ENCODE results near the gene RIMKLB.

The RIMKLB gene

DNA sequence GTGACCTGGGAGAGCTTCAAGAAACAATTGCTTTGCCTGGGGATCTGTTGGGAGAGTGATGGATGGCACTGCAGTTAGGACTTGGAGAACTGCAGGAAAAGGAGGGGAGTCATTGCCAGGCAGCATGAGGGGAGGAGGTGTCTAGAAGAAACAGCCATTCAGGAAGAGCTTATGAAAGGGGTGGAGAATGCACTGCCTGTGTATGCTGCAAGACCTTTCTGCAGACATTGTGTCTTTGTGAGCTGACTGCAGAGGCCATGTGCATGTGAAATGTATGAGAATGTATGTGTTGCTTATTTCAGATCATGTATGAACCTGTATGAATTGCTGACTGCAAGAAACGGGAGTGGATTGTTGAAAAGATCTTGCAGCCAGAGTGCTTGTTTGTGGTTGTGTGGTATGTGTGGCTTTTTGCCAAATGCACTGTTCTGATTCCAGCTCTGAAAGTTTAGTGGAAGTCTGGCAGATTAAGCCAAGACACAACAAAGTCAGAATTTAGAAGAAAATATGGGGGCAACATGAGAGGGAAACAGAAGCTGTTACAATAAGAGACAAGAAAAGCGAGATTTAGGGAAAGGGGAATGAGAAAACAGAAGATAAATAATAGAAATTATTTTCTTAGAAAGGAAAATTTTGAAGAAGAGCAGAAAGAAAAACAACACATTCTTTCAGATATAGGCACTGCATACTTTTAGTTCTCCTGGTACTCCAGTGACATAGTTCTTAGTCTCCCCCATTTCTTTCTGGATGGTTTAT, 9.8 kb upstream of the RIMKLB start:
- no peaks in the 10 kb centered on the region for H3K36me3 ChIP-seq (ENCODE audit: control insufficient read depth, insufficient read depth, low read length)
- H3K79me2 ChIP-seq, result no peaks in the 10 kb centered on the region
- H3K27me3 ChIP-seq (ENCODE audit: control insufficient read depth, insufficient read depth, low read length), result no peaks in the 10 kb centered on the region
- H3K4me1 ChIP-seq, result peaks cover 36% of the 10 kb centered on the region
- no peaks in the 10 kb centered on the region for H3K9me3 ChIP-seq (ENCODE audit: control insufficient read depth, low read length)
- peak overlapping the region; percentile 92 for H3K27ac ChIP-seq
- TF ChIP-seq, protein P1, sequence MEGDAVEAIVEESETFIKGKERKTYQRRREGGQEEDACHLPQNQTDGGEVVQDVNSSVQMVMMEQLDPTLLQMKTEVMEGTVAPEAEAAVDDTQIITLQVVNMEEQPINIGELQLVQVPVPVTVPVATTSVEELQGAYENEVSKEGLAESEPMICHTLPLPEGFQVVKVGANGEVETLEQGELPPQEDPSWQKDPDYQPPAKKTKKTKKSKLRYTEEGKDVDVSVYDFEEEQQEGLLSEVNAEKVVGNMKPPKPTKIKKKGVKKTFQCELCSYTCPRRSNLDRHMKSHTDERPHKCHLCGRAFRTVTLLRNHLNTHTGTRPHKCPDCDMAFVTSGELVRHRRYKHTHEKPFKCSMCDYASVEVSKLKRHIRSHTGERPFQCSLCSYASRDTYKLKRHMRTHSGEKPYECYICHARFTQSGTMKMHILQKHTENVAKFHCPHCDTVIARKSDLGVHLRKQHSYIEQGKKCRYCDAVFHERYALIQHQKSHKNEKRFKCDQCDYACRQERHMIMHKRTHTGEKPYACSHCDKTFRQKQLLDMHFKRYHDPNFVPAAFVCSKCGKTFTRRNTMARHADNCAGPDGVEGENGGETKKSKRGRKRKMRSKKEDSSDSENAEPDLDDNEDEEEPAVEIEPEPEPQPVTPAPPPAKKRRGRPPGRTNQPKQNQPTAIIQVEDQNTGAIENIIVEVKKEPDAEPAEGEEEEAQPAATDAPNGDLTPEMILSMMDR (IDR thresholded peaks at IDR 0.05), result no peak
- H3K4me3 ChIP-seq (ENCODE audit: low read depth, low read length), result peak overlapping the region; percentile 1
- H3K4me2 ChIP-seq (ENCODE audit: low read length), result peak overlapping the region; percentile 47
- H2AFZ ChIP-seq, result peak overlapping the region; percentile 72
- H3K9ac ChIP-seq, result no peak overlapping the region

DNA sequence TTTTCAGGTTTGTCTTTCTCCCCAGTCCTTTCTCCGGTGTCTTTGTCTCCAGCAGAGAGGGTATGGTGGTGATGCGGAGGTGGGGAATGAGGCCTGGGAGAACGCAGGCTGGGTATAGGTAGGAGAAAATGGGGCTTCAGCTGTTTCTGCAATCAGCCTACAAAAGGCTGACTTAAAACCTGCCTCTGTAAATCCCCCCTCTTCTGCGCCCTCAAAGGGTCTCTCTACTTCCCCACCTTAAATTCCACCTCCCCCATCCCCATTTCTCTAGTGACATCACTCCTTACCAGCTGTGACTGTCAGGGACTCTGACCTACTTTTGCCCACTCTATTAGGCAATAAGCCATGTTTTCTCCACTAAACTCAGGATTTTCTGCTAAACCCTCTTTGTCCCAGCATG, 8.1 kb upstream of the RIMKLB start:
- Histone ChIP-seq H3K27ac (peak overlapping the region; percentile 92), H3K4me2 (ENCODE audit: low read length) (no peak overlapping the region), H3K27me3 (ENCODE audit: control insufficient read depth, insufficient read depth, low read length) (no peaks in the 10 kb centered on the region), H3K9ac (no peak overlapping the region), H3K4me3 (ENCODE audit: low read depth, low read length) (no peak overlapping the region), H3K36me3 (ENCODE audit: control insufficient read depth, insufficient read depth, low read length) (no peaks in the 10 kb centered on the region), H3K9me3 (ENCODE audit: control insufficient read depth, low read length) (no peaks in the 10 kb centered on the region), H2AFZ (peak overlapping the region; percentile 84), H3K79me2 (no peaks in the 10 kb centered on the region), H3K4me1 (peaks cover 37% of the 10 kb centered on the region)
- TF ChIP-seq, protein P1 (IDR thresholded peaks at IDR 0.05), result no peak

DNA sequence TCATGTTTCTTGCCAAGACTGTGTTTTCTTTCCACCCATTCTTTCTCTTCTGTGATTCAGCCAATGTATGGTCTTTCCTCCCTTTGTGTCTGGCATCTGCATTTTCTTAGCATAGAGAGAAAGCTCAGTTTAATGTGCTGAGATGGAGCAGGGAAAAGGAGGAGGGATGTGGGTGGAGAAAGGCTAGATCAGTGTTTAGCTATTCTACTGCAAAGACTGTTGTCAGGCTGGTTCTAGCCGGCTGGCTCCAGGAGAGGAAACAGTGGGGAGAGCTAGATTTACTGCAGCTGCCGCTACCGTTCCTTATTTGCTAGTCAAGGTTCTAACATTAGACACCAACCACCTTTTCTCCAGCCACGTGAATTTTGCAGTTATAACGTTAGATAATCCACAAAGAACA, 5.2 kb upstream of the RIMKLB start:
- TF ChIP-seq, protein P1 (IDR thresholded peaks at IDR 0.05), result no peak
- peak overlapping the region; percentile 92 for H3K27ac ChIP-seq
- peaks cover 34% of the 10 kb centered on the region for H3K4me1 ChIP-seq
- no peaks in the 10 kb centered on the region for H3K79me2 ChIP-seq
- H3K4me3 ChIP-seq (ENCODE audit: low read depth, low read length), result peak overlapping the region; percentile 24
- H3K4me2 ChIP-seq (ENCODE audit: low read length), result peak overlapping the region; percentile 36
- no peaks in the 10 kb centered on the region for H3K9me3 ChIP-seq (ENCODE audit: control insufficient read depth, low read length)
- H3K27me3 ChIP-seq (ENCODE audit: control insufficient read depth, insufficient read depth, low read length), result no peaks in the 10 kb centered on the region
- peak overlapping the region; percentile 84 for H2AFZ ChIP-seq
- H3K36me3 ChIP-seq (ENCODE audit: control insufficient read depth, insufficient read depth, low read length), result no peaks in the 10 kb centered on the region
- H3K9ac ChIP-seq, result no peak overlapping the region

DNA sequence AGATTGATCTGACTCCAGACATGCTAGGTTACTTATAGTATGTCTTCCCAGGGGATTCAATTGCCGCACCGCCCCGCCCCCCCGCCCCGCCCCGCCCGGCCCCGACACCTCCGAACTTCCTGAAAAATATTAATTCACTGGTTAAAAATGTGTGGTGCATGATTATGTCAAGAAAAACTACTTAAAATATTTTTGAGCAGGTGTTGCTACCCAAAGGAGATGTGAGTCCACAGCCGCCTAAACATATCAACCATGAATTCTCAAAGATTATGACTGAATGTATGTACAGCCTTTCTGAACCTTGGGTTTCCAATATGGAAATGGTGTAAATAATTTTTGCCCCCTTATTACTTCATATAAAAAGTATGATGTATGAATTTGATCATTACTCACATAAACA, 2.7 kb upstream of the RIMKLB start:
- Histone ChIP-seq H3K4me2 (ENCODE audit: low read length) (no peak overlapping the region), H2AFZ (no peak overlapping the region), H3K36me3 (ENCODE audit: control insufficient read depth, insufficient read depth, low read length) (no peaks in the 10 kb centered on the region), H3K9me3 (ENCODE audit: control insufficient read depth, low read length) (no peaks in the 10 kb centered on the region), H3K27ac (no peak overlapping the region), H3K27me3 (ENCODE audit: control insufficient read depth, insufficient read depth, low read length) (no peaks in the 10 kb centered on the region), H3K4me1 (peaks cover 20% of the 10 kb centered on the region), H3K9ac (no peak overlapping the region), H3K4me3 (ENCODE audit: low read depth, low read length) (no peak overlapping the region), H3K79me2 (peaks cover 2% of the 10 kb centered on the region)
- TF ChIP-seq, protein P1 (IDR thresholded peaks at IDR 0.05), result no peak

All from parathyroid adenoma (tissue), 2 donors.